HG02943 (cell line): Measurements from ENCODE around the gene ZC3H7A.

Experiments
- ATAC-seq: cut with Tn5 transposase; IDR thresholded peaks from one replicate; pipeline ENCODE4 v1.9.1; 2021; ENCODE audit warnings: mild to moderate bottlenecking, low read depth, moderate library complexity; ENCODE audit not compliant: unreplicated experiment

ZC3H7A gene

DNA sequence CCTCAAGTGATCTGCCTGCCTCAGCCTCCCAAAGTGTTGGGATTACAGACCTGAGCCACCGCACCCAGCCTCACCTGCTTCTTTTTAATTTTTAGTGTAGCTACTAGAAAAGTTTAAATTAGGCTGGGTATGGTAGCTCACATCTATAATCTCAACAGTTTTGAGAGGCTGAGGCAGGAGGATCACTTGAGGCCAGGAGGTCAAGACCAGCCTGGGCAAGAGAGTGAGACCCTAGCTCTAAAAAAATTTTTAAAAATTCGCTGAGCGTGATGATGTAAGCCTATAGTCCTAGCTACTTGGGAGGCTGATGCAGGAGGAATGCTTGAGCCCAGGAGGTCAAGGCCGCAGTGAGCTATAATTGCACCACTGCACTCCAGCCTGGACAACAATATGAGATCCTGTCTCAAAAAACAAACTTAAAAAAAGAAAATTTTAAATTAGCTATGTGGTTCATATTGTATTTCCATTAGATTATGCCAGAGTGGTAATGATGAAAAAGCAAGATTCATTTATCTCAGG, 89.3 kb downstream of the ZC3H7A start:
- ATAC-seq, result no peak

DNA sequence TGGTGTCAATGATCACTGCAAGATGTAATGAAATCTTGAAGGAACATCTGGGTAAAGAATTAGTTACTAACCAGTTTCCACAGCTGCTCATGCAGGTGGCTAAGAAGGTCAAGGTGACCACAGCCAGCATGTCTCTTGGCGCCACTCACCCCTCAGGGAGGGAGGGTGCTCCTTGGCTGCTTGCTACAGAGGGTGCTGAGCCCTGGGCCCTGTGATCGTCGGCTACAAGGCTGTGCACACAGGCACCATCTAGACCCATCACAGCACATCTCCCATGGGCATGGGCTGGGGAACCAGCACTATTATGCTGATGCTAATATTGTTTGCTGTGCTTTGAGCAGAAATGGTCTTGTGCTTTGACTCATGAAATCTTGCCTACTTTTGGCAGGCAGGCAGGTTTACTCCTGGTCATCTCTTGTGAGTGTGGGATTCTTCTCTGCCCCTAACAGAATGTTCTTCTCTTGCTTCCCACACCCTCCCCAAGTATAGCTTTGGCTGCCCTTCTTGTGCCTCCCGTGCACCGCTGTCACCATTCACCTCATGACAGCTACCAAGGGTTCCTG, 90.8 kb downstream of the ZC3H7A start:
- ATAC-seq, result peak; percentile 81

- no peak for ATAC-seq
Observed at GRCh38 chr16:11705311-11706025, 91.6 kb downstream of the ZC3H7A start.
